Putamen (tissue), 1 donor: ENCODE measurements around the gene AMPD2.
A peak's percentile ranks its signal among the peaks of the same experiment; 100 is the strongest.

ENCODE experiments used
- DNase-seq: peaks from one replicate; pipeline ENCODE4 v3.0.0-alpha.2; 2016; ENCODE audit warnings: low spot score

Gene AMPD2

DNA sequence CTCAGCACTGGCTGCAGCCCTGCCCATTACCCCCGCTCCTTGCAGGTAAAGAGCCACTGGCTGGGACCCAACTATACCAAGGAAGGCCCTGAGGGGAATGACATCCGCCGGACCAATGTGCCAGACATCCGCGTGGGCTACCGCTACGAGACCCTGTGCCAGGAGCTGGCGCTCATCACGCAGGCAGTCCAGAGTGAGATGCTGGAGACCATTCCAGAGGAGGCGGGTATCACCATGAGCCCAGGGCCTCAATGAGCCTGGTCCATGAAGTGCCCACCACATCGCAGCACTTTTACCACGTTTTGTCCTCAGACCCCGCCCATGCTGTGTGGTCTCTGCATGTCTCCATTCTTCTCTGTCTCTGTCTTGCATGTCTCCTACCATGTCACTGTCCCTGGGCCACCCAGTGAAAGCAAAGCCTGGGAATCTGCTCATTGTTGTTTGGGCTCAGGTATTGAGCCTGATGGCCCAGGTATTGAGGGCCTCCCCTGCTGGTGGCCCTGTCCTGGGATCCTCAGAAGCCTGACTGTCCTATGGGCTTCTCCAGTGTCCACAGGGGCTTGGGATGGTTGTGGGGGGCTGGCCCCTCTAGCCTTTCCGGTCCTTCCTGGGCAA is 11.4 kb downstream of the AMPD2 start:
- DNase-seq: no peak

DNA sequence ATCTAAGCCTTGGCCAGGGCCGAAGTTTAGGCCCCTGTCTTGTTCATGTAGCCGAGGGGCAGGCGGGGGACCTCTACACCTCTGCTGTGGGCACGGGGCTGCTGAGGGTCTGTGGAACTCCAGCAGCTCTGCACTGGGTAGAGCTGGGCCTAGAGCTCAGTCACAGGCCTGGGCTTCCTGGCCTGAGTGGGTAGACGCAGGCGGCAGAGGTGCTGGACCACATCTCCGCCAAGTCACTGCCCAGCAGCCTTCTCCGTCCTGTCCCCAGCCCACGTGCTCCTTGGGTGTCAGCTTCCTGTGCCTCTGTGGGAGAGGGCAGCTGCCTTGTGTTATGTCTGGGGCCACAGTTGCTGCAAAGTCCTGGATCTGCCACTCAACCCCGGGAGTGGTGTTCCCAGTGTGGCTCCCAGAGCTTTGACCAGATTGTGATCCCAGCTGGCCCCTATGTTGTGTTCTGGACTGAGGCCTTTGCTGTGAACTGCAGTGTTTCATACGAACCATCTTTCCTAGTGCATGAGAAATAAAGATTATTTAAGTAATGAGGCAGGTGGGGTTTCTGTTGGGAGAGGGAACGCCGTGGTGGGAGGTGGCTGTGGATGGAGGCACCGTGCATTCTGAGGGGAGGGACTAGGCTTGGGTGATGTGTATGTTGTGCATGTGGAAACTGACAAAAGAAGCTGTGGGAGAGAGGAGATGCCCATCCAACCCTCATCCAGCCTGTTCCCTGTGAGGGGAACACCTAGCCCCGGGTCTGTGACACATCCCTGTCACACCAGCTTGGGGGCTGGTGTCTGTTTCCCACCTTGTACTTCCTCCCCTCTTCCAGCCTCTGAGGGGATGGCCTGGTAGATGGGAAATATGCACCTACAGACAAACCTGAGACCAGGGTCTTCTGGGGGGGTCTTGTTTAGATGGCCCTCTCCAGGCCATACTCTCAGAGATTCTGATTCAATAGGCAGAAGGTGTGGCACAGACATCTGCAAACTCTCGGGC is 12.2 kb downstream of the AMPD2 start:
- DNase-seq: no peak

DNA sequence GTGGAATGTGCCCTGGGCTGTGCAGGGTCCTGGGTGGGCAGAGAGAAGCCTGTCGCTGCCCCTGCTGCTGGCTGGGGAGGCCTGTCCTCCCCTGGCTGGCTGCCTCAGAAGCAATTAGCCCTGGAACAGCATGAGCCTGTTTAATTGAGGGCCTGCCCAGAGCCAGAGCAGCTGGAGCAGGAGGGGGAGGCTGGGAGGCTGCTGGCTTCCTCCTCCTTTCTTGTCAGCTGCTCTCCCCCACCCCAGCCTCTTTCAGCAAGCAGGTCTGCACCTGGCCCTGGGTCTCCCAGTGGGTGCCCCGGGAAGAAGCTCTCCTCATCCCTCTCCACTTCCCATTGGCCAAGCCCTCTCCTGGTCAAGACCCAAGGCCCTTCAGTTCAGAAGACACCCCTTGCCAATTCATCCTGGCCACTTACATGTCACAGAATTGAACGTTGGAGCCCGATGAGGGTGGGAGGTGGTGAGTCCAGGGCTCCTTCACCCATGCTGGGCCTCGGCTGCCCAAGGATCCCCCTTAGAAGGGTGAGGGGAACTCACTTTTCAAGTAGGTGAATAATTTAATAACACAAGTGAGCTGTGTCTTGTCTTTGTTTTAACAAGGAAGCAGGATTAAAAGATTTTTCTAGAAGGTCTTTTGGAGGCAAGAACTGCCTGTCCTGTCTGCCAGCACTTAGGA is 13.2 kb downstream of the AMPD2 start:
- DNase-seq: no peak

DNA sequence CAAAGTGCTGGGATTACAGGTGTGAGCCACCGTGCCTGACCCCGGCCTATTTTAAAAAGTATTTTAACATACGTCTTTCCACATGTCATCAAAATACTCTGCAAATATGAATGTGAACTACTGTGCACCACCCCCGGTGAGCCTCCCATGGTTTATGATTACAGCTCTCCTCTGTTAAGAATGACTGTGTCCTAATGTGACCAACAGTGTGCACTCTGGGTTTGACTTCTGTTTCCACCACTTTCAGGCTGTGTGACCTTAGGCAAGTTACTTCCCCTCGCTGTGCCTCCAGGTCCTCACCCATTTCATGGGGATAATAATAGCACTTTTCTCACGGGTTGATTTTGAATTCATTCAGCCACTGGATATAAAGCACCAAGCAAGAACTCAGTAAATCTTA is 14.7 kb downstream of the AMPD2 start:
- no peak for DNase-seq

DNA sequence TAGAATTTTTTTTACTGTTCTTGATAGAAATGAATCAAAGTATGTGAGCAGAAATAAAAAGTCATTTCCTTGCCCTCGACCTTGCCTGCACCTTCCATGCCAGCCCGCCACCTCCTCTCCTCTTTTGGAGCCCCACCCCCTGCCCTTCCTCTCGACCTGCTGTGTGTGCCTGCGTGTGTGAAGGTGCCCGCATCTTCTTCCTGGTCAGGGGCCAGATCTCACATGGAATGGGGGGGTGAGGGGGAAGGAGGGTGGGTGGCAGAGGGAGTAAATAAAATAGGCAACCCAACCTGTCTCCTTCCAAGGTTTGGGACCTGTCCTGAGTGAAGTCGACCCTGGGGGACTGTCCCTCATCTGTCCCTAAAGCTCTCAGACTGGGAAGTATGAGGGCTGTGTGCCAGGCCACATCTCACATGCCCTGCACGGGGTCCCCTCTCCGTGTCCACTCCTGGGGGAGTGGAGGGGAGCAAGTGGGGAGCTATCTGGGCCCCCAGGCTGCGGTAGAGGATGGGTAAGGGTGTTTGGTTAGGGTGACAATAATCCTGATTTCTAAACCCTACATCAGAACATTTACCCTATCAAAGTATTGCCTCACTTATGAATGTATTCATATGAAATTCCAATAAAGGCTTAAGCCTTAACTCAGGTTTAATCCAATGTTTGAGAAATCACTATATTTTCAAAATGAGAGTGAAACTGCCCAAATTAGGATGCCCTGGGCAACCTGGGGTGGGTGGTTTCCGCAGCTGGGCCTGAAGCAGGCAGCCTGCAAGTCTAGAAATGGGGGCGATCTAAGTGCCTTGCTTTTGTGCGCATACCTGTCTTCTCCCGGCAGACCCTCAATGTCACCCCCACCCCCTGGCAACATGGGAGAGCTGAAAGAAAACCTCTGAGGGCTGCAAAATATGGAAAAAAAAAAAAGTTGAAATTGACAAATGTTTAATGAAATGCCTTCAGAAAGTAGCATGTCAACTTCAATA is 15.4 kb downstream of the AMPD2 start:
- no peak for DNase-seq

DNA sequence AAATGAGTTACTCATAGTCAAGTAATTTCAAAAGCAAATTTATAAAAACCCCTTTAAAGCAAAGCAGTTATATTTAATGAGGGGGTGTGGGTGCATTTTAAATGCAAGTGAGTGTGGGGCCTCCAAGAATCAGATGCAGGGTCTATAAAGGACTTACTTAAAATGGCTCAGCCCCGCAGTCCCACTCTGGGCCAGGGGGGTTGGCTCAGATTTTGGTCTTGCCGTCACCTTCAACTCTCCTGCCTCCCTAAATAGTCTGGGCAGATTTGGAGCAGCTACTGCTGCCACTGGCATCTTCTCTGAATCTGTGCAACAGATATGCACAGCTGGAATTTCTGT is 16.2 kb downstream of the AMPD2 start:
- no peak for DNase-seq

DNA sequence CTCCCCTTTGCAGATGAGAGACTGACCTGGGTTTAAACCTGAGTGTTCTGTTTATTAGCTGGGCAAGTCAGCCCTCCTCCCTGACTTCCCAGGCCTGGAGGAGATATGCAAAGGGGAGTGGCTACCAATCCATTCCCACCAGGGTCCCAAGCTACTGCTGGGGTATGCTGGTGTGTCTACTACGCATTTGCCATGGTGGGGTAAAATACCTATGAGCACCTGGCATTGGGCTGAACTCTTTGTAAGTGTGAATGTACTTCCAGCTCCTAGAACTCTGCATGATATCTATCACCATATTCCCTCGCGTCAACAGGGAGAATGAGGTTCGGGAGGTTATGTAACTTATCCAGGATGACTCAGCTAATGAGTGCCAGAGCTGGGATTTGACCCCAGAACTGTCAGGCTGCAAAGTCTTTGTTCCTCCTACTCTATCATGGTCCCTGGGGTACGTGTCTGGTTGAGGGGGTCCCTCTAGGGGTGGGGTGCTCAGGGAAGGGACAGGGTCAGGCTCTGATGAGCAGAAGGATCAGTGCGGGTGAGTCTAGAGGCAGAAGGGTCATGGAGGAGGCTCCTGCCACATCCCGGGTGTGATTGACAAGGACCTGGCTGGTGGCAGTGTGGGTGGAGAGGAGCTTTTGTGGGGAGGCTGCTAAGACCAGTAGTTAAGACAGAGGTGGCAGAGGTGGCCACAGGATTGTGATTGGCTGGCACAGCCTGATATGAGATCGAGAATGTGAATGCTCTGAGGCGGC is 16.7 kb downstream of the AMPD2 start:
- peak; percentile 78 for DNase-seq

DNA sequence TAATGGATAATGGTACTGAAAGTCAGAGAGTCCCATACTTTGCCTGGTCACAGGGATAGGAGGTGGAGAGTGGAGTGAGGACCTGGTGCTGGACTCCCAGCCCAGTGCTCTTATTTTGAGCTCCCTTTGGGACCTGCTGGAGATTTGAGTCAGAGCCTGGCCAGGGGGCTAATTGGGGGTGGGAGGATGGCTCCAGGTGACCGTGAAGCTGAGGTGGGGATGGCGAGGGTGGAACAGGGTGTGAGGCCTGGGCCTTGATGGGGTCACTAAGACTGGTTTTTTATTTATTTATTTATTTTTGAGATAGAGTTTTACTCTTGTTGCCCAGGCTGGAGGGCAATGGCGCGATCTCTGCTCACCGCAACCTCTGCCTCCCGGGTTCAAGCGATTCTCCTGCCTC is 17.8 kb downstream of the AMPD2 start:
- DNase-seq: no peak

DNA sequence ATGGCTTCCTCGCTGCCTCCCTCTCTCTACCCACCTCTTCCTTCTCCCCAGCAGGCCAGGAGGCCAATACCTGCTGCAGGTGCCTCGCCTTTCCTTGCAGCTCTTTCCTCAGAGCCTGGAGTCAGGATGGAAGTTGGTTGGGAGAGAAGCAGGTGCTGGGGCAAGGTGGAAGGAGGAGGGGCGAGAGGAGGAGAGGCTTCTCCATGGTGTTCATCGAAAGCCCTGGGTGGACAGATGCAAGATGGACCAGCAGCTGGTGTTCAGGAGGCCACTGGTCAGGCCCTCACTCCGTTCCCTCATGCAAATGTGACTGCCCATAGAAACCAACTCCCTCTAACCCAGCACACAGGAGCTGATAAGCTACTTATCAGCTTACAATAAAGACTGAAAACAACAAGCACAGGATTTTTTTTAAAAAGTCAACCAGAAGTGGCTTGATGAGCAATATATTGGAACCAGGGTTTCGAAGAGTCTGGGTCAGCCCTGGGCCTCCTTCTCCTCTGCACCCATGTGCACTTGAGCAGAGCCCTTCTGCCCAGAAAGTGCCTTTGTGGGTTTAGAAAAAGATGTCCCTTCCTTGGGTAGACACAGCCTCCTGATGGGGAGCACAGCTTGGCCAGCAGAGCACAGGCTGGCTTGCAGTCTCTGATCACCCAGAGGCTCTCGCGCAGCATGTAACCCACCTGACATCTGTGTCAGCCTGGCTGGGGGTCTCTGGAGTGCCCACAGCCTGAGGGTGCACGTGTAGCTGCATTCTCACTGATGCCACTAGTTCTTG is 19.6 kb downstream of the AMPD2 start:
- no peak for DNase-seq

DNA sequence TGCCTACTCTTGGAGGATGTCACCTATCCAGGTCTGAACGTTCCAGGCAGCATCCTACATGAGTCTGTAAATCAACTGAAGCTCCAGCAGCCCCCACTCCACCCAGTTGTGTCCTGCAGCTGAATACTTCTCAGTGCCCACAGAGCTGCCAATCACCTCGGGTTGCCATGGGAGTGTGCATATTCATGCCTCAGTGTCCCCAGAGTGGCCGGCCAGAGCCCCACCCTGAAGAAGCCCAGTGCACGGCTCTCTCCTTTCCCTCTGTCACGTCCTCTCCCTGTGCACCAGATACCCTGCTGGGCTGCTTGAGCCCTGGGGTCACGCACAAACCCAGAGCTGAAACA is 20.2 kb downstream of the AMPD2 start:
- DNase-seq: no peak

DNA sequence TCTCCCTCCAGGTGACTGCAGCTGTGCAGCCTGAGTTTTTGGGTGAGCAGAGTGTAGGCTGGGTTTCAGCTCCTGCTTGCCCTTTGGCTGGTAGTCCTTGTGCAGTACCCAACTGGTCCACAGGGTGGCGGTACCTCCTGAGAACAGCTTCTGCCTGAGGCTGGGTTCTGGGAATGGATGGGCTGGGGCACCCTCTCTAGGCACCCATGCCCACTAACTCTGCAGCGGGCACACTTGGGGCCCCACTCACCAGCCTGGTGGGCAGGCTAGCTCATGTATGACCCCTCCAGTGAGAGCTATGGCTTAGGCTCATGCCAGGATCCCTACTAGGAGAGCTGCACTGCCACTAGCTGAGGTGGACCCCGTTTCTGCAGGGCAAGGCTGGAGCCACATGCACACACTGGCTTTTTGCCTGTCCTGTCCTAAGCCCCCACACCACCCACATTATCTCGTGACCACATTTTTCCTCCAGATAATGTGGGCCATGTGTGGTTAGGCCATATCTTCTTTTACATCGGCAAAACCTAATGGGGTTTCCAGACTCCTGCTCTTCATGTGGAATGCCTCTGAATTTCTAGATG is 20.7 kb downstream of the AMPD2 start:
- no peak for DNase-seq

DNA sequence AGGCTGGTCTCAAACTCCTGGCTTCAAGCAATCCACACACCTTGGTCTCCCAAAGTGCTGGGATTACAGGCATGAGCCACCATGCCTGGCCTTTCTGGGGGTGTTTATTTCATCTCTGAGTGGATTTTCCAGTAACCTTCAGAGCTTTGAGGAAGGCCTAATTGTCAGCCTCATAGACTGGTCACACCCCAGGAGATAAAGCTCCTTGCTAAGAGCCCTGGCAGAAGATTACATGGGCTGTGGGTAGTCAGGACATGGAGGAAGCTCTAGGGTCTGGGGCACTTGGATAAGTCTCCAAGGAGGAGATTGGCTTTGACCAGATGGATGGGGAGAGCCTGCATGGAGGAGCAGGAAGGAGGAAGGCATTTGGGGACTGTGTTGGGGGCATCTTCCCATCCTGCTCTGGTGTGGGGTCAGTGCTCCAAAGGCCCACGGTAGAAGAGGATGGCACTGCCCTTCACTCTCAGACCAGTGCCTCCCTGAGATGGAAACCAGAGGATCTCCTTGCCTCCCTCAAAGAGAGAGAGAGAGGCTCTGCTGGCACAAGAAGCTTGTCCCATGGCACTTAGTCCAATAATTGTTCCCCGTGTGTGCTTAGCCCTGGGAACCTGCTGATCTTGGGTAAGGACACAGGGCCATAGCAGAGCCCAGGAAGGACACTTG is 21.6 kb downstream of the AMPD2 start:
- DNase-seq: no peak

DNA sequence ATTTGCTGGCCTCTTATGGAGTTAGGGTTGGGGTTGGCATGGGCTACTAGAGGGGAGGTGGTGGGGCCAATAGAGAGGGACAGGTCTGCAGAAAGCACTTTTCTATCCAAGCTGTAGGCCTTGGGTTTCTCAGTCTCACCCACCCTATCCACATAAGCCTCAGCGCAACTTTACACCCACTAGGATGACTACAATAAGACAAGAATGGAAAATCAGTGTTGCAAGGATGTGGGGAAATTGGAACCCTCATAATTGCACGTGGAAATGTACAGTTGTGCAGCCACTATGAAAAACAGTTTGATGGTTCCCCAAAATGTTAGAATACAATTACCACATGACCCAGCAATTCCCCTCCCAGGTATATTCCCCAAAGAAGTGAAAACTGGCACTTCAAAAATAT is 22.2 kb downstream of the AMPD2 start:
- no peak for DNase-seq

DNA sequence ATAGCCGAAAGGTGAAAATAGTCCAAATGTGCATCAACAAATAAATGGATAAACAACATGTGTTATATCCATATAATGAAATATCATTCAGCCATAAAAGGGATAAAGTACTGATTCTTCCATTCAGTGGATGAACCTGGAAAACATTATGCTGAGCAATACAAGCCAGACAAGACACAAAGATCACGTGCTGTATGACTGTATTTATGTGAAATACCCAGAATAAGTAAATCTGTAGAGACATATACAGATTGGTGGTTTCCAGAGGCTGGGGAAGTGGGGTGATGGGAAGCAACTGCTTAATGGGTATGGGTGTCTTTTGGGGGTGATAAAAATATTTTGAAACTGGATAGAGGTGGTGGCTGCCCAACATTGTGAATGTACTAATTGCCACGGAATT is 23.0 kb downstream of the AMPD2 start:
- no peak for DNase-seq

DNA sequence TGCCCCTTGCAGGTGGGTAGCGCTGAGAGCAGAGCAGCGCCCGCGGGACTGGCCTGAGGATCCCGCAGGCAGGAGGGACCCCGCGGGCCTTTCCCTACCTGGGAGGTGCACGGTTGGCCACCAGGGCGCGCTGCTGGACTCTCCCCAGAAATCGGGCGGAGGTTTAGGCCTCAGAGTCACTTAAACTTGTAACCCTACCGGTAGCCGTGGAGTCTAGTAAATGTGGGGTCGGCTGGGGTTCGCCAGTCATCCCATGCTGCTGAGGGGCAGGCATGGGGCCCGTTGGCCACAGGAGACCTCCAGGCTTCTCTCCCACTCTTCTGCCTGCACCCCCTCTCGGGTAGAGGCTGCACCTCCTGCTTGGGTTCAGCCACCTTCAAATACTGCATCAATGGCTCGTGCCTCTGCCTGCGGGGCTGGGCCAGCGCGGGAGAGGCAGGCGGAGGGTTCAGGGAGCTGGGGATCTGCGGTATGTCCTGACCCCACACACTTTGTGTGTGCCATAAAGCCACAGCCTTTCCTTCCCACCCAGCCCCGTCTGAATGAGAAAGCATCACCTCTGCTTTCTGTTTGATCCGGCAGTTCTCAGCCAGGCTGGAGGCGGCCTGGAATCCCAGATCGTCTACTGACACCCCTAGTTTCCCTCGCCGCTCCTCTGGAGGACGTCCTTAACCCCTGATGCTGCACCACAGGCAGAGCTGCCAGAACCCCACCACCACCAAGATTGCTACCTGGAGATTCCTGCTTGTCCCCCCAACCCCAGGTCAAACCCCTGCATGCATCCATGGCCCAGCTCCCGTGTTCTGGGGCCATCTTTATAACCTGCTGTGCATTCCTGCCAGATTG is 24.0 kb downstream of the AMPD2 start:
- no peak for DNase-seq

DNA sequence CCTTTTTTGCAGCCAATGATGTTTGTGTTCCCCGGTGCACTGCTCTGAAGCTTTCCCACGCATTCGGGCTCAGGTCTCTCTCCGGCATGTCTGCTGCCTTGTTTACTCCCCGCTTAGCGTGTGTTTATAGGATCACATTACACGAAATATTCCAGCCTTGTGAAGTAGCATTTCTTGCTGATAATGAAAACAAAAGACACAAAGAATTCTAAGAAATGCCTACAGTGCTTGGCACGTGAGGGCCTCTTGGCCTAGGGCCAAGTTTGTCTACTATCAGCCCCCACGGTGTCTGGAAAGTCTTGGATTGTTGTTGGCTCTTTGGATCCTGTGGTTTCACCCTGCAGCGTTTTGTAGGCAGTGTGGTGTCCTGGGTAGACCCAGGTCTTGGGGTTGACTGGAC is 25.0 kb downstream of the AMPD2 start:
- no peak for DNase-seq

DNA sequence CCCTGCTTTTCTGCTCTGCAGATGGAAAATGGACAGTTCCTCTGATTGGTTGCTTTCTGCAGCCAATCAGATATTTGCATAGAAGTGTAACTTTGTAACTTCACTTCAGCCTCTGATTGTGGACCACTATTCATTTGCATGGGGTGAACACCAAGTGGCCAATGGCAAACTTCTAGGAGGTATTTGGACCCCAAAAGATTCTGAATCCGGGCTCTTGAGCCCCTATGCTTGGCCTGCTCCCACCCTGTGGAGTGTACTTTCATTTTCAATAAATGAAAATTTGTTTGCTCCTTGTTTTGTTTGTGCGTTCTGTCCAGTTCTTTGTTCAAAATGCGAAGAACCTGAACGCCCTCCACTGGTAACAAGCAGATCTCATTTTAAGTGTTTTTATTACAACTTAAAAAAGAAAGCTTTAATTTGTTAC is 29.9 kb downstream of the AMPD2 start:
- no peak for DNase-seq

DNA sequence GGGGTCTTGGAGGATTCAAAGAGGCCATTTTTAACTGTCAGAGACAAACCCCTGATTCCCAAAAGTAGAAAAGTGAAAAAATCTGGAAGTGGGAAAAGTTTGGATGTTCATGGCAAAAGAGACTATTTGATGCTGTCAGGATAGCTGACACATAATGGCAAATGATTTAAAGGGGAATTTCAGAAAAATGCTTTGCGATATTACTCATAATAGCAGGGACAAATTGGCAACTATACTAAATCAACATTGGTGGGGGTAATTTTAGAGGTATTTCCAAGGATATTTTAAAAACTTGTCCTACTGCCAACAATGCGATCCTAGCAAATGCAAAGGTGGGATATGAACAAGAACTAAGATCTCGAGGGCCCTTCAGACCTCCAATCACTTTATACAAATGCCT is 31.0 kb downstream of the AMPD2 start:
- DNase-seq: no peak

DNA sequence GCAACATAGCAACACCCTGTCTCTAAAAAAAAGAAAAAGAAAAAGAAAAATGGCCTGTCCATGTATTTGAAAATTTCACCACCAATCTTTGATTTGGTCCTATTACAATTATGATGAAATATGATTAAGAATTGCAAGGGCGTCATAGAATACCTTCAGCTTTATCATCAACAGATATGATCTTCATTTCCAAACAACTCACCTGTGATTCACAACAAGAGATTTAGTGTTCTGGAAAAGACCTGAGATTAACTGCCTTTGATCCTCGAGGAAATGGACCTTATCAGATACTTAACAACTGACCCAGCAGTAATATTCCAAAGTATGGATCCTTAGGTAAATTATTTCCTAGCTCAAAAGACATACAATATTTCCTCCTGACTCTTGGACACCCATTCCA is 32.8 kb downstream of the AMPD2 start:
- DNase-seq: no peak
